Measurements from ENCODE around the gene MRPL34. TPM values are rescaled to one million over a fixed set of nuclear protein-coding genes. Genes with fewer than 3 reads are reported as not detected.
"Not testable (repeated sequence)": the region's sequence is repeated elsewhere in the genome, so short reads cannot be mapped to it uniquely, and the experiment has no call there.

Gene MRPL34
- polyA plus RNA-seq, 3 donors from 2014 or later: 189 to 270 (median 197) TPM

- H3K4me1 Mint-ChIP-seq: peaks cover 5 to 6% of the 10 kb centered on the region in 2 donors
- peaks cover 0 to 2% (median 0%) of the 10 kb centered on the region in 6 donors for H3K9me3 Mint-ChIP-seq
- H3K36me3 Mint-ChIP-seq: peaks cover 0 to 4% (median 0%) of the 10 kb centered on the region in 3 donors
- no peak overlapping the region for H3K4me3 Mint-ChIP-seq
- peak; percentile 24 to 31 (median 29) for DNase-seq
- H3K27me3 Mint-ChIP-seq (ENCODE audit: low read depth in 3 of 3): peaks cover 0 to 2% (median 1%) of the 10 kb centered on the region in 3 donors
- no peak overlapping the region for H3K27ac Mint-ChIP-seq
Measured at GRCh38 chr19:17294051-17294891, 11.4 kb upstream of the MRPL34 start.

GRCh38 chr19:17295551-17295950 lies 10.1 kb upstream of the MRPL34 start:
- not testable (repeated sequence) for H3K36me3 Mint-ChIP-seq; H3K27ac Mint-ChIP-seq; H3K27me3 Mint-ChIP-seq (ENCODE audit: low read depth in 3 of 3); H3K9me3 Mint-ChIP-seq; H3K4me3 Mint-ChIP-seq; DNase-seq; H3K4me1 Mint-ChIP-seq

- no peak for DNase-seq
- Mint-ChIP-seq H3K36me3 (peaks cover 0 to 4% (median 0%) of the 10 kb centered on the region in 3 donors), H3K4me1 (peaks cover 5 to 6% of the 10 kb centered on the region in 2 donors), H3K27me3 (ENCODE audit: low read depth in 3 of 3) (no peaks in the 10 kb centered on the region), H3K4me3 (no peak overlapping the region), H3K27ac (no peak overlapping the region), H3K9me3 (no peaks in the 10 kb centered on the region)
Measured at GRCh38 chr19:17296273-17296672, 9.4 kb upstream of the MRPL34 start.

DNA sequence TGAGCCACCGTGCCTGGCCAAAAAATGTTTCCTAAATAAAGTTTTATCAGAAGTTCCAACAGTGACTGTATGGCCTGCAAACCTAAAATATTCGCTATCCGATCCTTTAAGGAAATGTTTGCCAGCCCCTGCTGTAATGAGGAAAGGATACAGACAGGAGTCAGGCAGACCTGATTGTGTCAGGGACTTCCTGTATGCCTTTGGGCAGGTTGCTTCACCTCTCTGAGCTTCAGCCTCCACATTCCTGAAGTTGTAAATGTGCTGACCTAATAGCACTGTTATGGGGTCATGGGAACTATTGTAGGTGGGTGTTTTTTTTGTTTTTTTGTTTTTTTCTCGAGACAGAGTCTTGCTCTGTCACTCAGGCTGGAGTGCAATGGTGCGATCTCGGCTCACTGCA lies 8.7 kb upstream of the MRPL34 start:
- Mint-ChIP-seq H3K4me3 (no peak overlapping the region), H3K27ac (no peak overlapping the region)

GRCh38 chr19:17300992-17301619 lies 4.6 kb upstream of the MRPL34 start:
- Mint-ChIP-seq H3K4me3 (no peak overlapping the region), H3K4me1 (peaks cover 27 to 33% of the 10 kb centered on the region in 2 donors), H3K27ac (no peak overlapping the region), H3K36me3 (peaks cover 0 to 4% (median 0%) of the 10 kb centered on the region in 3 donors), H3K27me3 (ENCODE audit: low read depth in 3 of 3) (peaks cover 0 to 6% (median 3%) of the 10 kb centered on the region in 3 donors), H3K9me3 (no peaks in the 10 kb centered on the region)
- no peak for DNase-seq

More for the DNA sequence above, 8.7 kb upstream of the MRPL34 start:
- H3K9me3 Mint-ChIP-seq: no peaks in the 10 kb centered on the region
- peaks cover 4 to 5% of the 10 kb centered on the region in 2 donors for H3K4me1 Mint-ChIP-seq
- no peaks in the 10 kb centered on the region for H3K27me3 Mint-ChIP-seq (ENCODE audit: low read depth in 3 of 3)
- no peak for DNase-seq
- H3K36me3 Mint-ChIP-seq: peaks cover 0 to 4% (median 0%) of the 10 kb centered on the region in 3 donors

DNA sequence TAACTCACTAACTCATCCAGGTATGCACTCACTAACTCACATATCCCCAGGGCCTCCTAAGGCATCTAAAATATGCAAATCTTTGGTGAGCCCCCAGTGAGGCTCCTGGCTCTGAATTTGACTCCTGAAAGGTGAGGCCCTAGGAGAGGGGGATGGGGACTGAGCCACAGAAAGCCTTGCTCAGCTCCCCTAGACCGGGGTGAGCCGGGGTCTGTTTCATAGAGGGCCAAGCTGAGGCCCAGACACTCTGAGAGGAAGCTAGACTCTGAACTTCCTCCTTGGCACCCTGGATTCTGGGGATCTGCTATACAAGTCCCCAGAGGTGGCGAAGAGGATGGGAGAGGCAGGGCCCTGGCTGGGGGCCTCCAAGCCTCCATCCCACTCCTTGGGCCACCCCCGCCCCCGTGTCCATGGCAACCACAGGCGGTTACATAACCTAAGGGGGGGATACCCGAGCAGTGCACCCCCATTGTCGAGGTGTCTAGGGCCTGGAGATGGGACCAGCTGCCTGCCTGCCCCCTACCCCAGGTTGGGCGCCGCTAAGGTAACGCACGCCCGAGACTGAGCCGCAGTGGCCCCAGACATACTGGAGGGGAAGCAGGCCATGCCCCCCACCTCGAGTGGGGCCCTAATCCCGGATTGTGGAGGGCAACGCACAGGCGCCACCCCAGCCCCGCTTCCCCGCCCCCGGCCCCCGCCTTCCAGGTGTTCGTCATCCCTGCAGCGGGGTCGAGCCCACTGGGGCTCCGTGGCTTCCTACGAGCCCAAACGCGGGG lies 3.1 kb upstream of the MRPL34 start:
- Mint-ChIP-seq H3K27ac (peak overlapping the region in 2 of 6 donors; percentile 17 to 52), H3K9me3 (no peaks in the 10 kb centered on the region), H3K4me3 (peak overlapping the region; percentile 54 to 83 (median 78)), H3K4me1 (peaks cover 36 to 40% of the 10 kb centered on the region in 2 donors), H3K36me3 (peaks cover 0 to 4% (median 0%) of the 10 kb centered on the region in 3 donors), H3K27me3 (ENCODE audit: low read depth in 3 of 3) (peaks cover 0 to 6% (median 3%) of the 10 kb centered on the region in 3 donors)
- no peak for DNase-seq

- peak; percentile 93 to 94 (median 93) for DNase-seq
- Mint-ChIP-seq H3K4me3 (peak within 1 kb of the TSS; percentile 75 to 83 (median 78)), H3K36me3 (peaks cover 0 to under 1% (median 0%) of the 10 kb centered on the region in 3 donors), H3K27me3 (ENCODE audit: low read depth in 3 of 3) (peaks cover 0 to 6% (median 5%) of the 10 kb centered on the region in 3 donors), H3K9me3 (no peaks in the 10 kb centered on the region), H3K4me1 (peaks cover 42 to 45% of the 10 kb centered on the region in 2 donors), H3K27ac (peak within 1 kb of the TSS; percentile 41 to 81 (median 72))
Measured at GRCh38 chr19:17303167-17303939, 2.3 kb upstream of the MRPL34 start, which contains the start of gene ABHD8. TSS of gene ABHD8 (minus strand) at chr19:17303425. CDS start at chr19:17301616, 1,809 bp downstream.

GRCh38 chr19:17303940-17304267 lies 1.8 kb upstream of the MRPL34 start:
- Mint-ChIP-seq H3K36me3 (no peaks in the 10 kb centered on the region), H3K4me3 (peak overlapping the region; percentile 75 to 83 (median 78)), H3K27me3 (ENCODE audit: low read depth in 3 of 3) (peaks cover under 1 to 6% (median 6%) of the 10 kb centered on the region in 3 donors), H3K27ac (peak overlapping the region in 3 of 6 donors; percentile 14 to 70 (median 41)), H3K4me1 (peaks cover 43 to 45% of the 10 kb centered on the region in 2 donors), H3K9me3 (no peaks in the 10 kb centered on the region)
- DNase-seq: no peak

GRCh38 chr19:17304386-17305215 lies 1.1 kb upstream of the MRPL34 start:
- Mint-ChIP-seq H3K36me3 (no peaks in the 10 kb centered on the region), H3K9me3 (no peaks in the 10 kb centered on the region), H3K4me1 (peaks cover 50 to 52% of the 10 kb centered on the region in 2 donors), H3K27ac (peak overlapping the region; percentile 82 to 93 (median 90)), H3K27me3 (ENCODE audit: low read depth in 3 of 3) (peaks cover 6 to 11% (median 9%) of the 10 kb centered on the region in 3 donors), H3K4me3 (peak overlapping the region; percentile 88 to 92 (median 88))
- DNase-seq: no peak

DNA sequence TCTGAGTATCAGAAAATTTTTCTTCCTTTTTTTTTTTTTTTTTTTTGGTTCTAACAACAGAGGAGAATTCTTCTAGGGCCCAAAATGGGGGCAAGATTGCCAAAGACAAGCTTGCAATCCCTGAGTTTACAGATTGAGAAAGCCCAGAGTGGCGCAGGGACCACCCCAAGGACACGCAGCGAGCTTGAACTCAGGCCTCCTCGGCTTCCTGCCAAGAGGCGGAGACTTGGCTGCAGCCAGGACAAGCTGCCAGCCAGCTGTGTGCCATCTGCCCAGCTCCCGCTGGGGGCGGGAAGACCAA lies 506 bp upstream of the MRPL34 start:
- Mint-ChIP-seq H3K27ac (peak overlapping the region; percentile 82 to 93 (median 90)), H3K4me1 (peaks cover 55% of the 10 kb centered on the region in 2 donors), H3K36me3 (no peaks in the 10 kb centered on the region), H3K27me3 (ENCODE audit: low read depth in 3 of 3) (peaks cover 6 to 11% (median 9%) of the 10 kb centered on the region in 3 donors), H3K9me3 (no peaks in the 10 kb centered on the region), H3K4me3 (peak overlapping the region; percentile 88 to 92 (median 88))
- DNase-seq: no peak

GRCh38 chr19:17306285-17306714 lies 628 bp downstream of the MRPL34 start:
- H3K4me1 Mint-ChIP-seq: peaks cover 62 to 63% of the 10 kb centered on the region in 2 donors

DNA sequence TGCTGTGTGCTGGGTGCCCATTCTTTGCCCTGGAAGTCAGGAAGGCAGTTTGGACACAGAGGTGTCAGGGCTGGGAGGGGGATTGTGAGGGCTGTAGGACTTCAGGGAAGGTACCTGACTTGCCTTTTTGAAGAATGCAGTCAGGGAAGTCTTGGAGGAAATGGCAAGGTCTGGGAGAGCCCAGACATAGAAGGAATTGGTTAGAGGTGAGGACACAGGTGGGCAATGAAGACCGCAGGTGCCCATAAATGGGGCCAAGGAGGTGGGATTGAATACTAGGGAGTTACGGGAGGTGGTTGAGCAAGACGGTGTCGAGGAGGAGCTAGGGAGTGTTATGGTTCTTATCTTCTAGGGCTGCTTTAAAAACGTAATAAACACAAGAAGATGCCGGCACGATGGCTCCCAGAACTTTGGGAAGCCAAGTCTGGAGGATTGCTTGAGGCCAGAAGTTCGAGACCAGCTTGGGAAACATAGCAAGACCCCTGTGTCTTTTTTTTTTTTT lies 2.3 kb downstream of the MRPL34 start:
- Mint-ChIP-seq H3K27ac (peak overlapping the region in 4 of 6 donors; percentile 32 to 85 (median 68)), H3K27me3 (ENCODE audit: low read depth in 3 of 3) (peaks cover 6 to 11% (median 9%) of the 10 kb centered on the region in 3 donors), H3K36me3 (no peaks in the 10 kb centered on the region), H3K4me1 (peaks cover 59 to 63% of the 10 kb centered on the region in 2 donors), H3K9me3 (no peaks in the 10 kb centered on the region), H3K4me3 (peak overlapping the region; percentile 21 to 71 (median 64))
- no peak for DNase-seq

More at GRCh38 chr19:17306285-17306714, 628 bp downstream of the MRPL34 start:
- Mint-ChIP-seq H3K36me3 (no peaks in the 10 kb centered on the region), H3K27me3 (ENCODE audit: low read depth in 3 of 3) (peaks cover 6 to 11% (median 9%) of the 10 kb centered on the region in 3 donors), H3K9me3 (no peaks in the 10 kb centered on the region), H3K4me3 (peak overlapping the region; percentile 88 to 92 (median 88)), H3K27ac (peak overlapping the region; percentile 56 to 89 (median 84))
- DNase-seq: no peak

Measured in immature natural killer cell (primary cell).